Mucosa of rectum (tissue), 2 donors: Measurements from ENCODE around the gene AMACR.

Source experiments
- H3K27ac ChIP-seq, 2 donors: one replicate each; pipeline ENCODE4 v1.7.0; 2013; ENCODE audit warnings: inconsistent platforms in 2 of 2, low read depth in 2 of 2, low read length in 2 of 2
- H3K27me3 ChIP-seq, 2 donors: one replicate each; pipeline ENCODE4 v1.7.0; 2013; ENCODE audit warnings: low read length in 2 of 2; ENCODE audit not compliant: control insufficient read depth in 2 of 2, insufficient read depth in 2 of 2
- H3K36me3 ChIP-seq, 2 donors: one replicate each; pipeline ENCODE4 v1.7.0; 2013; ENCODE audit warnings: low read length in 2 of 2; ENCODE audit not compliant: control insufficient read depth in 2 of 2, insufficient read depth in 2 of 2
- H3K4me1 ChIP-seq, 2 donors: one replicate each; pipeline ENCODE4 v1.7.0; 2013; ENCODE audit warnings: low read length in 2 of 2, mild to moderate bottlenecking in 1 of 2; ENCODE audit not compliant: control insufficient read depth in 2 of 2, insufficient read depth in 2 of 2
- H3K4me3 ChIP-seq, 2 donors: one replicate each; pipeline ENCODE4 v1.7.0; 2013; ENCODE audit warnings: low read length in 2 of 2
- H3K9ac ChIP-seq, 2 donors: one replicate each; pipeline ENCODE4 v1.7.0; 2013; ENCODE audit warnings: low read length in 2 of 2, low read depth in 1 of 2, mild to moderate bottlenecking in 1 of 2
- H3K9me3 ChIP-seq, 2 donors: one replicate each; pipeline ENCODE4 v1.7.0; 2013; ENCODE audit warnings: low read length in 2 of 2; ENCODE audit not compliant: control insufficient read depth in 2 of 2
- donor health status: healthy.
- donor health status: Normal muscosa, but diverticular disease.

Gene AMACR

DNA sequence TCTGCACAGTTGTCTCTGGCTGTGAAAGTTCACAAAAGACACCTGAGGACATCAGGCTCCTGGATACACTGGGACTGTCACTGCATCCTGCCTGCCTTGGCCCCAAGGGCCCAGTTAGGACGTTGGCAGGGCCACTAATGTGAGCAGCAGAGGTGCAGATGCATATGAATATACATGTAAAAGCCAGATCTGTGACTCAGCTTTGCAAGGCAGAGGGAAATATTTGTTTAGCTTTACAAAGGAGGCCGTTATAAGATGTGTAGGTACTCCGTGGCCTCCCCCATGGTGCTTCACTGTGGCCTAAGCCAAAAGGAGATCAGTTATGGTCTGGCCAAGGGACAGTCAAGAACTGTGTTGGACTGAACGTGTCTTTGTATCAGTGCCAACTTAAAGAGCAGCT is 39.3 kb upstream of the AMACR start:
- H3K36me3 ChIP-seq = peaks cover 4 to 6% of the 10 kb centered on the region in 2 donors
- peaks cover 0 to 7% of the 10 kb centered on the region in 2 donors for H3K4me1 ChIP-seq
- no peaks in the 10 kb centered on the region for H3K27me3 ChIP-seq
- H3K9ac ChIP-seq = no peak overlapping the region
- H3K9me3 ChIP-seq = no peaks in the 10 kb centered on the region
- no peak overlapping the region for H3K4me3 ChIP-seq
- H3K27ac ChIP-seq = no peak overlapping the region

DNA sequence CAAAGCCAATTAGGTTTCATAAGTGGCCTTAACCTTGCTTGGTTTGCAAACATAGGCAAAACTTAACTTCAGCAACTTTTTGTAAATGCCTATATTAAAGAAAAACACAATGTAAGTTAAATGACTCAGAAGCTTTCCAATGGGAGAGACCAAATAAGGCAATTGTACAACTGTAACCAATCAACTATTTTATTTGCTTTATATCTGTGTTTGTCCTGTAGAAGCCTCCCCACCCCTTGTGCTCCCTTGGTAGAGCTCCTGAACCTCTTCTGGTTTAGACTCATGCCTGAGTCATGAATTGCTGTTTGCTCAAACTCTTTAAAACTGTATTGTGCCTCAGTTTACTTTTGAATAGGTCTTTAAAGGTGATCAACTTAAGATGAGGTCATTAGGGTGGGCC is 38.1 kb upstream of the AMACR start:
- Histone ChIP-seq H3K4me3 (no peak overlapping the region), H3K9ac (no peak overlapping the region), H3K4me1 (peaks cover 0 to 7% of the 10 kb centered on the region in 2 donors), H3K9me3 (no peaks in the 10 kb centered on the region), H3K27me3 (no peaks in the 10 kb centered on the region), H3K27ac (no peak overlapping the region), H3K36me3 (peaks cover 0 to 3% of the 10 kb centered on the region in 2 donors)

DNA sequence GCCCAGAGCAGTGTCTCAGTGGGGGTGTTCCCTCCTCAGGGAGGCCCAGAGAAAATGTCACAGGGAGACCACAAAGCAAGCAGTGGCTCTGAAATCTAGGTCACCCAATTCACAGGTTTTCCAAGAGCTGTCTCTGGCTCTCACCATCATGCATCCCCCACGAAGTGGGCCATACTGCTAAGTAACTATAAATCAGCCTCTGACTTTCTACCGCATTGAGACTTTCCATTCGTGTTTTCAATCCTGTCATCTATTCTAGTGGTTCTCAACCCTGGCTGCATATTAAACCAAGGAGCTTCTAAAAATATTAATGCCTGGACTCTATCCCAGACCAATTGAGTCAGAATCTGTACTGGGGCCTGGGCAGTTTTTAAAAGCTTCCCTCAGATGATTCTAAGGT is 37.2 kb upstream of the AMACR start:
- H3K36me3 ChIP-seq = peaks cover 0 to under 1% of the 10 kb centered on the region in 2 donors
- H3K27me3 ChIP-seq = no peaks in the 10 kb centered on the region
- H3K4me3 ChIP-seq = no peak overlapping the region
- peaks cover 0 to 7% of the 10 kb centered on the region in 2 donors for H3K4me1 ChIP-seq
- H3K9me3 ChIP-seq = no peaks in the 10 kb centered on the region
- no peak overlapping the region for H3K27ac ChIP-seq
- H3K9ac ChIP-seq = no peak overlapping the region

DNA sequence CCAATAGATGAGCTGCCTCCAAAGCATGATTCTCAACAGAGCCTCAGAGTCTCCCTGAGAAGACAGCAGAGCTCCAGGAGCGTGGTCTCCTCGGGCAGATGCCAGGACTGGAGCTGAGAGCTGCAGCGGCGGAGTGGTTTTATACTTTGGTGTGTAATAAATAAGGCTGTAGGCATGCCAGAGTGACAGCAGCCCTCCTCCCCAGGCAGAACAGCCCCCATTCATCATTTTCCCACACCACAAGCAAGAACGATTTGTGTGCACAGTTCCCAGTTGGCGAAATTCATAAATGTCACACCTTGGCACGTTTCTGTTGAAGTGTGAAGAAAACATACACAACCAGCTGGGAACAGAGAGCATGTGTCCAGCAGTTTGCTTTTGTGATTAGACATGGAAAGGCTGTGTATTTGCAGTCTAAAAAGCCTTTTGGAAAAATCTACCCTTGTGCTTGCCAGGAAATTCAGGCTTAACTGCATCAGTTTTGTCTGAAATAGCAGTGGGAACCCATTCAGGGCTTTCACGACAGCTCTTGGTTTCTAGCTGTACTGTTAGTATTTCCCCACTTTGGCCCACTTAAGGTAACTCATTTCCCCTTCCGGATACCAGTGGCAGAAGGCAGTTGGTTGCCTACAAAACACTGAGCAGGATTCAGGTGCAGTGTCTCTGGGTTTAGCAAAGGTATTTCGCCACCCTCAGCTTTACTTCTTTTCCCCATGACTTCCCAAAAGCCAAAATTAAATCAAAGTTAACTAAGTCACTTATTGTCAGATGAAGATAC is 35.4 kb upstream of the AMACR start, which contains the start of gene C1QTNF3:
Gene C1QTNF3, minus strand, starts transcription at position 115 of the 778 bp plus-strand sequence. Its CDS starts 88 bp downstream, at position 27.
- Histone ChIP-seq H3K9ac (no peak within 1 kb of the TSS), H3K9me3 (no peaks in the 10 kb centered on the region), H3K4me1 (peaks cover 0 to 7% of the 10 kb centered on the region in 2 donors), H3K36me3 (no peaks in the 10 kb centered on the region), H3K4me3 (peak within 1 kb of the TSS in 1 of 2 donors; percentile 42), H3K27me3 (no peaks in the 10 kb centered on the region), H3K27ac (peak within 1 kb of the TSS in 1 of 2 donors; percentile 18)

DNA sequence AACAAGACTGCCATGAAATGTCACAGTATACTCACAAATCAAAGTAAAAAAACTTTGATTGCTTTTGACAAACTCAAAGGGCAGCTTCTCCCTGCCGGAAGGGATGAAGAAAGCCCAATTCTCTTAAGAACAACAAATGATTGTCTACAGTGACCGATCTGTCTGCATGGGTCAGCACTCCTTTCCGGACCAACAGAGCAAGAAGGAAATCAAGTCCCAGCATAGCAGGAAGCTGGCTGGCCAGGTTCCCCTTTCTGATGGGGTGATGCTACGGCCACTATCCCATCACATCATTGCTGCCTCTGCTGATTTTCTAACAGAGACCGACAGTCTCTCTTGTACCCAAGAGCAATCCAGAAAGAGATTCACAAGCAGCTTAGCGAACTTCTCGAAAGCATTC is 34.5 kb upstream of the AMACR start:
- Histone ChIP-seq H3K27ac (no peak overlapping the region), H3K4me3 (peak overlapping the region in 1 of 2 donors; percentile 42), H3K36me3 (no peaks in the 10 kb centered on the region), H3K9ac (no peak overlapping the region), H3K4me1 (peaks cover 0 to 7% of the 10 kb centered on the region in 2 donors), H3K27me3 (no peaks in the 10 kb centered on the region), H3K9me3 (no peaks in the 10 kb centered on the region)

DNA sequence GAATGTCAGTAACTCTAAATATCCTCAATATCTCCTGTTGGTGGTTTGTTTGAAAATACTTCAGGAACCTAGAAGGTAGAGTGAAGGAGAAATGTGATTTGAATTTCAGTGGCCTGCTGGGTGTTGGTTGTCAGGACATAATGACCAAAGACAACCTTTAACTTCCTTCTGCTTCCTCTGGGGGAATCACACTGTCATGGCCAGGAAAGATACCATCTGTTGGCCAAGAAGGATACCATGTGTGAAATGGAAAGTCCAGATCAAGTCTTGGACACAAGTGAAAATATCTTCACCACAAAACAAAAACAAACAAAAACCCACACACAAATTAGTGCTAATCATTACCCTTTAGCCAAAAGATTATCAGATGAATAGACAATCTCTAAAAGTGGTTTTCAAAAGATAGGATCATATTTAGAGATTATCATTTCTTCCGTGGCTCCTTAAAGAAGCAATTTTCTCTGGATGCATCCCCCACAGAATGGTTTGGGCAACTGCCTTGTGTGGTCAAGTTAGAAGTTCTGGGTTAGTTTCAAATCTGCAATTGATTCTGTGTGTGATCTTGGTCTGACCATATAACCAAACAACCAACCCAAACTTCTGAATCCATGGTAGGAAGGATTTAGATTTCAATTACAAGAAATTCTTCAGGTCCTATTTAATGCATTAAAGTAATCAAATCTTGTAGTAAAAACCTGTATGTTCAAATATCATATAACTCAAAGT is 33.6 kb upstream of the AMACR start:
- peaks cover 0 to 7% of the 10 kb centered on the region in 2 donors for H3K4me1 ChIP-seq

DNA sequence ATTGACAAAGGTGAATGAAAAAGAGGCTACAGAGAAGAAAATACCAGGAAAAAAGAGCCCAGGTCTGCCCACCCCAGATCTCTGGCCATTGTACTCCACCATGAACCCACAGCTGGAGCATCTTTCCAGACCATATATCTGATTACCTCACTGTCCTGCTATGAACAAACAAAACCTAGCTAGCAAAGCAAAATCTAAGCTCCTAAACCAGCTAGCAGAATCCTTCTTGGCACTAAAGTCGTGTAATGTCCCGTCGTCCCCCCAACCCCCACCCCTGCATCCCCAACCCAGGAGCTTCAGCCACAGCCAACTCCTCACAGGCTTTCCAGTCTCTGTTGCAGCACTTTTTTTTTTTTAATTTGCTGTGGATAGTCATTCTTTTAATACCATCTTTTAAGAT is 32.6 kb upstream of the AMACR start:
- Histone ChIP-seq H3K9me3 (no peaks in the 10 kb centered on the region), H3K4me3 (no peak overlapping the region), H3K9ac (no peak overlapping the region), H3K4me1 (peaks cover under 1 to 3% of the 10 kb centered on the region in 2 donors), H3K36me3 (no peaks in the 10 kb centered on the region), H3K27ac (no peak overlapping the region), H3K27me3 (no peaks in the 10 kb centered on the region)

More for the DNA sequence above, 33.6 kb upstream of the AMACR start:
- no peak overlapping the region for H3K4me3 ChIP-seq
- H3K9ac ChIP-seq = no peak overlapping the region
- H3K9me3 ChIP-seq = no peaks in the 10 kb centered on the region
- no peaks in the 10 kb centered on the region for H3K27me3 ChIP-seq
- H3K36me3 ChIP-seq = no peaks in the 10 kb centered on the region
- no peak overlapping the region for H3K27ac ChIP-seq

DNA sequence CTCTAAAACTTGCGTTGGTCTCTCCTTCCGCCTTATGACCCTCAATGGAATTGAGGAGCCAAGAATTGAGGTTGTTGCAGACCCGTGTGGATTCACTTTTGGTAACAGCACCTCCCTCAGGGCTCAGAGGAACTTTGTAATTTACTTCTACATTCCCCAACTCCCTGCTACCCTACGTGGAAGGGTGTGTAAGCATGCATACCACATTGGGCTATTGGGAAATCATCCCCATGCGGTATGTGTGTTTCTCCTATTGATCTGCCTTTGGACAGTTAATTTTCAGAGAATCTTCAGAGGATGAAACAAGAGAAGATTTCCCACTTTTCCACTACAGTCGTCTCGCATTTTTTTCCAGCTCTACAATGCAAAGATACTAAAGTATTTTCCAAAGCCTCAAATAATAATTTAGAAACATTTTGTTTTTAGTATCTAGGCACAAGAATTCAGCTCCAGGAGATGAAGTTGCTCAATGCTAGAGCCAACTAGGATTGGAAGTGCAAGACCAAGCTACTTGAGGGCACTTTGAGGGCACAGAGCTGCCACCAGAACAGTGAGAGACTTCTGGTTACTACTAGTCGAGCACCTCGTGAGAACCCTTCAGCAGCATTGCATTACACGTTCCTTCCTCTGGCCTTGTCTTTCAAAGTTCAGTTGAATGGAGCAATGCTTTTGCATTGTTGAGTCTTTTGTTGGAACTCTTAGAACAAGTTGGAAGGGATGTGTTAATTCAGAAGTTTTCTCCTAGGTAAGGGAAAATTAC is 31.7 kb upstream of the AMACR start:
- H3K4me1 ChIP-seq = peaks cover 9% of the 10 kb centered on the region in 2 donors
- H3K9me3 ChIP-seq = no peaks in the 10 kb centered on the region
- H3K36me3 ChIP-seq = peaks cover 2 to 6% of the 10 kb centered on the region in 2 donors
- no peaks in the 10 kb centered on the region for H3K27me3 ChIP-seq
- no peak overlapping the region for H3K9ac ChIP-seq
- H3K27ac ChIP-seq = no peak overlapping the region
- H3K4me3 ChIP-seq = no peak overlapping the region

DNA sequence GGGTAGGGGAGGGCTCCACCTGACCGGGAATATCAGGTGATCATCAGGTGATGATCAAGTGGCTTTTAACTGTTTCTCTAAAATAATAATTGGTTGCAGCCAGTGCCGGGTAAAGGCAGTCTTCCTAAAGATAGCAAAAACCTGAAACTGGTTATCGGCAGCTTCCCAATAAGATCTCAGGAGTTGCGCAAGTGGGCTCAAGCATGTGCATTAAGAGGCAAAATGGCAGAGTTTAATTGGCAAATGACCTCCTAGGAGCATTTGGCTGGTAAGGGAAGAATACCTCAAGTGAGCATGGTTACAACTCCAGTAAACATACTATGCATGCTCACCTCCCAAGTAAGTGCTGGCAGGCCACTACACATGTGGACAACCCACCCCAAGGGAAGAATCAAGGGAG is 31.0 kb upstream of the AMACR start:
- H3K4me3 ChIP-seq = no peak overlapping the region
- no peaks in the 10 kb centered on the region for H3K27me3 ChIP-seq
- no peak overlapping the region for H3K27ac ChIP-seq
- peaks cover 2 to 6% of the 10 kb centered on the region in 2 donors for H3K36me3 ChIP-seq
- H3K4me1 ChIP-seq = peaks cover 9% of the 10 kb centered on the region in 2 donors
- no peaks in the 10 kb centered on the region for H3K9me3 ChIP-seq
- no peak overlapping the region for H3K9ac ChIP-seq
